SU-DHL-6 (cell line): Measurements from ENCODE around the gene SUCO.

Experiments used
- H2AFZ ChIP-seq: fragments of 200-600 bp; sonication (generic); 2 replicates; pipeline ENCODE4 v1.6.1; 2014; ENCODE audit warnings: low read depth, mild to moderate bottlenecking, moderate library complexity, mixed read lengths, antibody characterized with exemption, low read length; ENCODE audit not compliant: severe bottlenecking
- H3F3A ChIP-seq: fragments of 200-600 bp; shearing (Covaris generic); 2 replicates; pipeline ENCODE4 v1.6.0; 2016; ENCODE audit warnings: antibody characterized with exemption, mild to moderate bottlenecking; ENCODE audit not compliant: insufficient read depth
- H3K27ac ChIP-seq: fragments of 200-600 bp; sonication (generic); 2 replicates; pipeline ENCODE4 v1.5.1; 2016; ENCODE audit warnings: low read depth, mild to moderate bottlenecking, low read length, moderate library complexity, mixed read lengths
- H3K27me3 ChIP-seq: fragments of 200-600 bp; sonication (generic), shearing (Covaris generic); 2 replicates; pipeline ENCODE4 v1.6.0; 2014; ENCODE audit warnings: mild to moderate bottlenecking, low read length
- H3K36me3 ChIP-seq: fragments of 200-600 bp; sonication (generic); 2 replicates; pipeline ENCODE4 v1.6.1; 2014; ENCODE audit warnings: mild to moderate bottlenecking, low read length, mixed read lengths
- H3K4me2 ChIP-seq: fragments of 300-600, 200-600 bp; shearing (Covaris generic), sonication (generic); 2 replicates; pipeline ENCODE4 v1.6.0; 2014; ENCODE audit warnings: low read length, low read depth, mild to moderate bottlenecking; ENCODE audit not compliant: poor library complexity, severe bottlenecking
- H3K4me3 ChIP-seq: fragments of 200-600 bp; sonication (generic); 2 replicates; pipeline ENCODE4 v1.5.1; 2014; ENCODE audit warnings: antibody characterized with exemption, low read length, mild to moderate bottlenecking, mixed read lengths; ENCODE audit not compliant: insufficient read depth, poor library complexity, severe bottlenecking
- H3K79me2 ChIP-seq: fragments of 200-600 bp; sonication (generic); 2 replicates; pipeline ENCODE4 v1.6.1; 2014; ENCODE audit warnings: mild to moderate bottlenecking, low read length, moderate library complexity; ENCODE audit not compliant: insufficient read depth
- H3K9ac ChIP-seq: fragments of 200-600 bp; sonication (generic); 2 replicates; pipeline ENCODE4 v1.7.0; 2014; ENCODE audit warnings: mild to moderate bottlenecking, low read length
- H3K9me2 ChIP-seq: fragments of 200-600 bp; sonication (generic); replicated peaks from 2 replicates; pipeline ENCODE4 v1.6.1; 2014; ENCODE audit warnings: low read length; ENCODE audit not compliant: insufficient read depth
- H3K9me3 ChIP-seq: fragments of 200-600 bp; sonication (generic); 2 replicates; pipeline ENCODE4 v1.6.1; 2014; ENCODE audit warnings: low read length, mixed read lengths; ENCODE audit not compliant: insufficient read depth
- H4K20me1 ChIP-seq: fragments of 200-600 bp; sonication (generic); 2 replicates; pipeline ENCODE4 v1.6.1; 2014; ENCODE audit warnings: low read depth, mild to moderate bottlenecking, antibody characterized with exemption, low read length, moderate library complexity, mixed read lengths
- EZH2phosphoT487 ChIP-seq: fragments of 200-600 bp; sonication (generic), shearing (Covaris generic); conservative IDR thresholded peaks from 2 replicates; pipeline ENCODE4 v1.6.1; 2018; ENCODE audit warnings: mild to moderate bottlenecking, antibody characterized with exemption, low read length, moderate library complexity, mixed read lengths
- TF ChIP-seq, protein P1 (sequence below): fragments of 200-600 bp; sonication (generic); IDR thresholded peaks from one replicate; pipeline ENCODE4 v1.5.1; 2017; ENCODE audit warnings: antibody characterized with exemption, mild to moderate bottlenecking, low read length, moderate library complexity; ENCODE audit not compliant: insufficient read depth, poor library complexity, severe bottlenecking

SUCO gene

DNA sequence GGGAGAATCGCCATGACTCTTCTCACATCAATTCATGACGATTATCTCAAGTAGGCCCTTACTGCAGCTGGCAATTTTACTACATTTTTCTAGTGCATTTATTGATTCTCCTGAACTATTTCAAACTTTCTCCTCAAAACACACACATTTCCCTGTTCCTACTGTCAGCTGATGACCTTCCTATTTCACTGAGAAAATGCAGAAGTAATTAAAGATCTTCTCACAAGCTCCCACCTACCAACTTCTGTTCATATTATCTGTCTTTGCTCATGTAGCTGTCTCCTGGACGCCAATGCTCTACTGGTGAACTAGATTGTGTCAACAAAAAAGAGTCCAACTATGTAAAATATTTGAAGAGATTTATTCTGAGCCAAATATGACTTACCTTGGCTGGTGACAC is 89.6 kb downstream of the SUCO start:
- TF ChIP-seq EZH2phosphoT487: no peak
- TF ChIP-seq, protein P1, sequence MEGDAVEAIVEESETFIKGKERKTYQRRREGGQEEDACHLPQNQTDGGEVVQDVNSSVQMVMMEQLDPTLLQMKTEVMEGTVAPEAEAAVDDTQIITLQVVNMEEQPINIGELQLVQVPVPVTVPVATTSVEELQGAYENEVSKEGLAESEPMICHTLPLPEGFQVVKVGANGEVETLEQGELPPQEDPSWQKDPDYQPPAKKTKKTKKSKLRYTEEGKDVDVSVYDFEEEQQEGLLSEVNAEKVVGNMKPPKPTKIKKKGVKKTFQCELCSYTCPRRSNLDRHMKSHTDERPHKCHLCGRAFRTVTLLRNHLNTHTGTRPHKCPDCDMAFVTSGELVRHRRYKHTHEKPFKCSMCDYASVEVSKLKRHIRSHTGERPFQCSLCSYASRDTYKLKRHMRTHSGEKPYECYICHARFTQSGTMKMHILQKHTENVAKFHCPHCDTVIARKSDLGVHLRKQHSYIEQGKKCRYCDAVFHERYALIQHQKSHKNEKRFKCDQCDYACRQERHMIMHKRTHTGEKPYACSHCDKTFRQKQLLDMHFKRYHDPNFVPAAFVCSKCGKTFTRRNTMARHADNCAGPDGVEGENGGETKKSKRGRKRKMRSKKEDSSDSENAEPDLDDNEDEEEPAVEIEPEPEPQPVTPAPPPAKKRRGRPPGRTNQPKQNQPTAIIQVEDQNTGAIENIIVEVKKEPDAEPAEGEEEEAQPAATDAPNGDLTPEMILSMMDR: no peak
- no peaks in the 10 kb centered on the region for H3K9me2 ChIP-seq
- no peaks in the 10 kb centered on the region for H3K27me3 ChIP-seq
- H2AFZ ChIP-seq: no peak overlapping the region
- H3K36me3 ChIP-seq: no peaks in the 10 kb centered on the region
- H3K79me2 ChIP-seq: no peaks in the 10 kb centered on the region
- no peaks in the 10 kb centered on the region for H4K20me1 ChIP-seq
- no peak overlapping the region for H3K4me2 ChIP-seq
- H3K9ac ChIP-seq: no peak overlapping the region
- H3F3A ChIP-seq: no peaks in the 10 kb centered on the region
- no peak overlapping the region for H3K27ac ChIP-seq
- no peak overlapping the region for H3K4me3 ChIP-seq
- no peaks in the 10 kb centered on the region for H3K9me3 ChIP-seq

DNA sequence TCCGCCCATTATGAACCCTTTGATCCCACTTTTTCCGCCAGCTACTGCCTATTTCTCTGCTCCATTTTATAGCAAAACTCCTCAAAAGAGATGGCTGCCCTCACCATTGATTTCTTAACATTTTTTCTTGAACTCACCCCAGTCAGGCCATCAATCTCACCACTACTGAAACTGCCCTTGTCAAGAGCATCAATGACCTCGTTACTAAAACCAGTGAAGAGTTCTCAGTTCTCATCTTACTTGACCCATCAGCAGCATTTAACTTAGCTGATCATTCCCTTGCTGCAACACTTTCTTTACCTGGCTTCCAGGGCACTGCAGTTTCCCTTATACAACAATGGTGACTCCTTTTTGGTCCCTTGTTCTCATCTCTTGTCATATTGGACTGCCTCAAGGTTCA is 90.8 kb downstream of the SUCO start:
- H3K36me3 ChIP-seq: no peaks in the 10 kb centered on the region

DNA sequence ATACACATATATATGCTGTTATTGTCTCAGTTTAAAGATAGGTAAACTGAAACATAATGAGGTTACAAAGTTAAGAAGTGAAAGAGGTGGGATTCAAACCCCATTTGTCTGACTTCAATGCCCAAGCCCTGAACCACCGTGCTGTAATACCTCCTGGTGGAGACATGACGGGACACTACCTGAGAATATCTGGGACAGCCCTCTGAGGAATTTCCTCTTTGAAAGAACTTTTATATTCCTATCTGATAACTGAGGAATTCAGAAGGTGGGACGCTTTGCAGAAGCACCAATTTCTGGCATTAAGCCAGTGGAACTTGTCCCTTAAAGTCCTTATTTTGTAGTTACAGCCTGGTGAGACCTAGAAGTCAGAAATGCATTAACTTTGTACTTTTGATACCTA is 93.9 kb downstream of the SUCO start:
- Histone ChIP-seq H3K9me2 (no peaks in the 10 kb centered on the region), H3K4me3 (no peak overlapping the region), H3K9ac (no peak overlapping the region), H2AFZ (no peak overlapping the region), H3K27me3 (no peaks in the 10 kb centered on the region), H3K27ac (no peak overlapping the region), H3K79me2 (no peaks in the 10 kb centered on the region), H4K20me1 (no peaks in the 10 kb centered on the region), H3K36me3 (no peaks in the 10 kb centered on the region), H3F3A (no peaks in the 10 kb centered on the region), H3K9me3 (no peaks in the 10 kb centered on the region), H3K4me2 (no peak overlapping the region)
- no peak for TF ChIP-seq EZH2phosphoT487
- TF ChIP-seq, protein P1: no peak

More for the DNA sequence above, 90.8 kb downstream of the SUCO start:
- H3K9me3 ChIP-seq: no peaks in the 10 kb centered on the region
- no peak overlapping the region for H3K4me2 ChIP-seq
- H4K20me1 ChIP-seq: no peaks in the 10 kb centered on the region
- H3F3A ChIP-seq: no peaks in the 10 kb centered on the region
- no peaks in the 10 kb centered on the region for H3K79me2 ChIP-seq
- no peak overlapping the region for H2AFZ ChIP-seq
- H3K27ac ChIP-seq: no peak overlapping the region
- H3K9me2 ChIP-seq: no peaks in the 10 kb centered on the region
- no peak for TF ChIP-seq EZH2phosphoT487
- TF ChIP-seq, protein P1: no peak
- no peak overlapping the region for H3K4me3 ChIP-seq
- H3K9ac ChIP-seq: no peak overlapping the region
- no peaks in the 10 kb centered on the region for H3K27me3 ChIP-seq

DNA sequence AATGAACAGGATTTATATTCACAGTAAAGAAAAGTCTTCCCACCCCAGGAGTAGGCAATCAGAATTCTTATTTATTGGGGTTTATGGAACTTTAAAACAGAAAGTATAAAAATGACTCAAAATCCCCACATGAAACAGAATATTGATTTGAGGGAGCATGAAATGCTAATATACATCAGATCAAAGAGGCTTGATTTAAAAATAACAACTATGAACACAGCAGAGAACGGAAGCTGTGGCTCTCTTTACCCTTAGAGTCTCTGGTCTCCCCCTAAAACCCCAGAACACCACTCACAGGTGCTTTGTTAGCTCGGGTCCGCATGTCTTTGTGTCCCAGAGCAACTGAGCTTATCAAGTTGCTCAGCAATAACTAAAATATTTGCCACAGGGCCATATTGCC is 94.8 kb downstream of the SUCO start:
- Histone ChIP-seq H2AFZ (no peak overlapping the region), H3K79me2 (no peaks in the 10 kb centered on the region), H3F3A (no peaks in the 10 kb centered on the region), H3K4me2 (no peak overlapping the region), H3K9ac (no peak overlapping the region), H3K4me3 (no peak overlapping the region), H3K27ac (no peak overlapping the region), H4K20me1 (no peaks in the 10 kb centered on the region), H3K27me3 (no peaks in the 10 kb centered on the region), H3K36me3 (no peaks in the 10 kb centered on the region), H3K9me2 (no peaks in the 10 kb centered on the region), H3K9me3 (no peaks in the 10 kb centered on the region)
- no peak for TF ChIP-seq EZH2phosphoT487
